Trophoblast cell (in vitro differentiated cells and primary cell): Measurements from ENCODE around the gene SPSB2.
"Not testable (repeated sequence)": the region's sequence is repeated elsewhere in the genome, so short reads cannot be mapped to it uniquely, and the experiment has no call there.

ENCODE experiments used
- DNase-seq, 2 donors: peaks; one replicate each; pipeline ENCODE4 v3.0.0-alpha.2; 2016
- H2AFZ ChIP-seq: 2 replicates; pipeline ENCODE4 v1.6.1; 2013; ENCODE audit warnings: low read length, moderate library complexity, mild to moderate bottlenecking; ENCODE audit not compliant: insufficient read depth, poor library complexity
- H2AK5ac ChIP-seq: 2 replicates; pipeline ENCODE4 v1.6.1; 2013; ENCODE audit warnings: mild to moderate bottlenecking, low read length
- H2BK120ac ChIP-seq: 2 replicates; pipeline ENCODE4 v1.6.1; 2013; ENCODE audit warnings: low read length, mild to moderate bottlenecking, moderate library complexity; ENCODE audit not compliant: insufficient read depth, poor library complexity
- H2BK12ac ChIP-seq: 2 replicates; pipeline ENCODE4 v1.6.1; 2013; ENCODE audit warnings: mild to moderate bottlenecking, low read length, moderate library complexity
- H2BK5ac ChIP-seq: 2 replicates; pipeline ENCODE4 v1.6.1; 2013; ENCODE audit warnings: low read length, low read depth, moderate library complexity, mild to moderate bottlenecking; ENCODE audit not compliant: poor library complexity
- H3K14ac ChIP-seq: 2 replicates; pipeline ENCODE4 v1.6.1; 2013; ENCODE audit warnings: mild to moderate bottlenecking, low read length
- H3K18ac ChIP-seq: 2 replicates; pipeline ENCODE4 v1.6.1; 2013; ENCODE audit warnings: mild to moderate bottlenecking, low read length
- H3K23ac ChIP-seq: 2 replicates; pipeline ENCODE4 v1.6.1; 2013; ENCODE audit warnings: low read length
- H3K27ac ChIP-seq: 2 replicates; pipeline ENCODE4 v1.5.1; 2013; ENCODE audit warnings: low read depth, mild to moderate bottlenecking, inconsistent platforms, low read length, moderate library complexity
- H3K27me3 ChIP-seq: 2 replicates; pipeline ENCODE4 v1.6.1; 2013; ENCODE audit warnings: inconsistent platforms, mild to moderate bottlenecking, low read length, moderate library complexity; ENCODE audit not compliant: insufficient read depth
- H3K36me3 ChIP-seq, 2 experiments: 1 replicate in 1 of 2; 2 replicates in 1 of 2; pipeline ENCODE4 v1.6.1; 2013; ENCODE audit warnings: low read length in 2 of 2, mild to moderate bottlenecking in 2 of 2, moderate library complexity in 1 of 2; ENCODE audit not compliant: insufficient read depth in 2 of 2, control insufficient read depth in 1 of 2
- H3K4ac ChIP-seq: 2 replicates; pipeline ENCODE4 v1.6.1; 2013; ENCODE audit warnings: low read depth, mild to moderate bottlenecking, low read length, moderate library complexity
- H3K4me1 ChIP-seq, 2 experiments: 1 replicate in 1 of 2; 2 replicates in 1 of 2; pipeline ENCODE4 v1.6.1; 2013; ENCODE audit warnings: low read length in 2 of 2, mild to moderate bottlenecking in 2 of 2, moderate library complexity in 1 of 2; ENCODE audit not compliant: insufficient read depth in 2 of 2, control insufficient read depth in 1 of 2
- H3K4me2 ChIP-seq: 2 replicates; pipeline ENCODE4 v1.6.1; 2013; ENCODE audit warnings: inconsistent platforms, mild to moderate bottlenecking, low read length, moderate library complexity
- H3K4me3 ChIP-seq: 2 replicates; pipeline ENCODE4 v1.5.1; 2013; ENCODE audit warnings: mild to moderate bottlenecking, low read depth, low read length, inconsistent platforms
- H3K79me1 ChIP-seq: one replicate; pipeline ENCODE4 v1.6.1; 2013; ENCODE audit warnings: low read length
- H3K79me2 ChIP-seq: 2 replicates; pipeline ENCODE4 v1.6.1; 2013; ENCODE audit warnings: low read length, mild to moderate bottlenecking; ENCODE audit not compliant: control insufficient read depth, insufficient read depth, poor library complexity
- H3K9ac ChIP-seq: 2 replicates; pipeline ENCODE4 v1.6.1; 2013; ENCODE audit warnings: mild to moderate bottlenecking, low read length
- H3K9me3 ChIP-seq: 2 replicates; pipeline ENCODE4 v1.6.1; 2013; ENCODE audit warnings: low read depth, mild to moderate bottlenecking, control low read depth, inconsistent platforms, low read length; ENCODE audit not compliant: insufficient read depth
- H4K12ac ChIP-seq: 2 replicates; pipeline ENCODE4 v1.6.1; 2013; ENCODE audit warnings: low read depth, mild to moderate bottlenecking, low read length, moderate library complexity
- H4K8ac ChIP-seq: 2 replicates; pipeline ENCODE4 v1.6.1; 2013; ENCODE audit warnings: low read depth, mild to moderate bottlenecking, low read length, moderate library complexity
- H4K91ac ChIP-seq: one replicate; pipeline ENCODE4 v1.6.1; 2013; ENCODE audit warnings: low read depth, mild to moderate bottlenecking, low read length, moderate library complexity
- WGBS: extraction: QIAGEN DNeasy Blood & Tissue Kit; methylation state at CpG from one replicate; pipeline ENCODE4 v1.1.7; 2013; ENCODE audit warnings: missing lambda C conversion rate; ENCODE audit not compliant: insufficient read length, insufficient coverage; ENCODE audit errors: extremely low coverage; 5-methylcytosine and 5-hydroxymethylcytosine counted together

Gene SPSB2

DNA sequence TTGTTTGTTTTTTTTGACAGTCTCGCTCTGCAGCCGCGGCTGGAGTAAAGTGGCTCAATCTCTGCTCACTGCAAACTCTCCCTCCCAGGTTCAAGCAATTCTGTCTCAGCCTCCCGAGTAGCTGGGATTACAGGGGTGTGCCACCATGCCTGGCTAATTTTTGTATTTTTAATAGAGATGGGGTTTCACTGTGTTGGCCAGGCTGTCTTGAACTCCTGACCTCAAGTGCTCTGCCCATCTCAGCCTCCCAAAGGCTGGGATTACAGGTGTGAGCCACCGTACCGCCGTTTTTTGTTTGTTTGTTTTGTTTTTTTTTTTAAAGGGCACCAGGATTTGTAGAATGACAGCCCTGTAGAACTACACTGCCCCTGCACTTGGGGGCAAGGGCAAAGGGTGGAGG, 15.7 kb upstream of the SPSB2 start:
- H3K36me3 ChIP-seq, H3K18ac ChIP-seq, H3K4me2 ChIP-seq, H2BK12ac ChIP-seq, H4K12ac ChIP-seq, H3K4ac ChIP-seq, H3K14ac ChIP-seq, DNase-seq, H3K27ac ChIP-seq, H4K8ac ChIP-seq, H3K27me3 ChIP-seq, H3K4me1 ChIP-seq, H3K4me3 ChIP-seq, H3K9me3 ChIP-seq, H2AK5ac ChIP-seq, H4K91ac ChIP-seq, H2AFZ ChIP-seq, H2BK5ac ChIP-seq, H3K23ac ChIP-seq, H2BK120ac ChIP-seq, H3K79me2 ChIP-seq, H3K9ac ChIP-seq: not testable (repeated sequence)
- WGBS = no CpG with 5 or more reads among the region's 7 CpGs
- peaks cover 12% of the 10 kb centered on the region for H3K79me1 ChIP-seq

GRCh38 chr12:6888360-6888759, 15.3 kb upstream of the SPSB2 start:
- no peak overlapping the region for H2AFZ ChIP-seq
- no peak overlapping the region for H2BK120ac ChIP-seq
- H3K4me1 ChIP-seq = peaks cover 5 to 6% of the 10 kb centered on the region in 2 experiments
- no peak overlapping the region for H3K4ac ChIP-seq
- H3K9ac ChIP-seq = no peak overlapping the region
- no peak for DNase-seq
- no peak overlapping the region for H4K12ac ChIP-seq
- H3K14ac ChIP-seq = no peak overlapping the region
- no peak overlapping the region for H3K4me2 ChIP-seq
- H2BK12ac ChIP-seq = no peak overlapping the region
- H3K36me3 ChIP-seq = no peaks in the 10 kb centered on the region
- H3K27ac ChIP-seq = no peak overlapping the region
- H3K79me2 ChIP-seq = no peaks in the 10 kb centered on the region
- H3K9me3 ChIP-seq = no peaks in the 10 kb centered on the region
- H3K79me1 ChIP-seq = peaks cover 12% of the 10 kb centered on the region
- H2BK5ac ChIP-seq = no peak overlapping the region
- H4K8ac ChIP-seq = no peak overlapping the region
- H2AK5ac ChIP-seq = no peak overlapping the region
- H3K23ac ChIP-seq = no peak overlapping the region
- H4K91ac ChIP-seq = no peak overlapping the region
- no CpG with 5 or more reads among the region's 2 CpGs for WGBS
- H3K4me3 ChIP-seq = peak overlapping the region; percentile 43
- H3K18ac ChIP-seq = no peak overlapping the region
- H3K27me3 ChIP-seq = no peaks in the 10 kb centered on the region

DNA sequence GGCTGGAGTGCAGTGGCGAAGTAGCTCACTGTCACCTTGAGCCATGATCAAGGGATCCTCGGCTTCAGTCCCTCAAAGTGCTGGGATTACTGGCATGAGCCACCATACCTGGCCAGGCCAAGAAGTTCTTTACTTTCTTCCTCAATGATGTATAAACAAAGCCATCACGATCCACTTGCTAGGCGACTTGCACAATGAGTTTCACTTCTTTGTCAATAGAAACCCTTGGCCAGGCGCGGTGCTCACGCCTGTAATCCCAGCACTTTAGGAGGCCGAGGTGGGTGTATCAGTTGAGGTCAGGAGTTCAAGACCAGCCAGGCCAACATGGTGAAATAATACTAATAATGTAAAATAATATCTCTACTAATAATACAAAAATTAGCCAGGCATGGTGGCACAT, 14.4 kb upstream of the SPSB2 start:
- no peak overlapping the region for H3K9ac ChIP-seq
- no peaks in the 10 kb centered on the region for H3K27me3 ChIP-seq
- no peak overlapping the region for H3K4me3 ChIP-seq
- H4K8ac ChIP-seq = no peak overlapping the region
- H3K4ac ChIP-seq = no peak overlapping the region
- H4K91ac ChIP-seq = no peak overlapping the region
- H3K23ac ChIP-seq = no peak overlapping the region
- no peak for DNase-seq
- WGBS = no CpG with 5 or more reads among the region's 8 CpGs
- H3K4me1 ChIP-seq = peaks cover 5 to 6% of the 10 kb centered on the region in 2 experiments
- no peak overlapping the region for H2BK120ac ChIP-seq
- H2BK5ac ChIP-seq = no peak overlapping the region
- no peak overlapping the region for H2BK12ac ChIP-seq
- H3K79me2 ChIP-seq = no peaks in the 10 kb centered on the region
- no peaks in the 10 kb centered on the region for H3K36me3 ChIP-seq
- H3K18ac ChIP-seq = no peak overlapping the region
- H4K12ac ChIP-seq = no peak overlapping the region
- H3K4me2 ChIP-seq = no peak overlapping the region
- no peak overlapping the region for H3K27ac ChIP-seq
- H3K9me3 ChIP-seq = no peaks in the 10 kb centered on the region
- peaks cover 12% of the 10 kb centered on the region for H3K79me1 ChIP-seq
- H2AFZ ChIP-seq = no peak overlapping the region
- no peak overlapping the region for H2AK5ac ChIP-seq
- H3K14ac ChIP-seq = no peak overlapping the region

DNA sequence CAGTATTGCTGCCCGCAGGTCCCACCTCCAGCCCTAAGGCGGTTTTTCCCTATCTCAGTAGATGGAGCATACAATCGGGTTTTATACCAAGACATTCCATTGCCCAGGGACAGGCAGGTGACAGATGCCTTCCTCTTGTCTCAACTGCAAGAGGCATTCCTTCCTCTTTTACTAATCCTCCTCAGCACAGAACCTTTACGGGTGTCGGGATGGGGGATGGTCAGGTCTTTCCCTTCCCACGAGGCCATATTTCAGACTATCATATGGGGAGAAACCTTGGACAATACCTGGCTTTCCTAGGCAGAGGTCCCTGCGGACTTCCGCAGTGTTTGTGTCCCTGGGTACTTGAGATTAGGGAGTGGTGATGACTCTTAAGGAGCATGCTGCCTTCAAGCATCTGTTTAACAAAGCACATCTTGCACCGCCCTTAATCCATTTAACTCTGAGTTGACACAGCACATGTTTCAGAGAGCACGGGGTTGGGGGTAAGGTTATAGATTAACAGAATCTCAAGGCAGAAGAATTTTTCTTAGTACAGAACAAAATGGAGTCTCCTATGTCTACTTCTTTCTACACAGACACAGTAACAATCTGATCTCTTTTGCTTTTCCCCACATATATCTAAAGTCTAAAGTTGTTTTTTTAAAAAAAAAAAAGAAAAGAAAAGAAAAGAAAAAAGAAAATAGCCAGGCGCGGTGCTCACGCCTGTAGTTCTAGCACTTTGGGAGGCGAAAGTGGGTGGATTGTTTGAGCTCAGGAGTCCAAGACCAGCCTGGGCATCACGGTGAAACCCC, 13.3 kb upstream of the SPSB2 start:
- H3K79me1 ChIP-seq, H3K27me3 ChIP-seq, H3K9ac ChIP-seq, H2BK120ac ChIP-seq, H4K8ac ChIP-seq, H3K36me3 ChIP-seq, H3K4me2 ChIP-seq, H3K9me3 ChIP-seq, H2AFZ ChIP-seq, H3K4me3 ChIP-seq, H3K18ac ChIP-seq, H4K12ac ChIP-seq, H3K4me1 ChIP-seq, H3K4ac ChIP-seq, H3K79me2 ChIP-seq, H4K91ac ChIP-seq, H3K27ac ChIP-seq, H2AK5ac ChIP-seq, H2BK12ac ChIP-seq, H2BK5ac ChIP-seq, H3K23ac ChIP-seq, H3K14ac ChIP-seq: not testable (repeated sequence)
- no CpG with 5 or more reads among the region's 15 CpGs for WGBS
- DNase-seq = peak; percentile 42 to 57
